GM23338 (cell line): ENCODE results near the gene LHB. TPM values are rescaled to one million over a fixed set of nuclear protein-coding genes. Genes with fewer than 3 reads are reported as not detected.
A peak's percentile ranks its signal among the peaks of the same experiment; 100 is the strongest.

Experiments
- ATAC-seq: fragments of 200-7000 bp; cut with Tn5 transposase; 3 replicates; pipeline ENCODE4 v1.9.1; 2020
- DNase-seq: peaks from one replicate; pipeline ENCODE4 v3.0.0-alpha.2; 2015; ENCODE audit warnings: low spot score
- H2AFZ ChIP-seq: fragments of 200-600 bp; sonication (generic); 2 replicates; pipeline ENCODE4 v1.8.0; 2016; ENCODE audit warnings: antibody characterized with exemption, mild to moderate bottlenecking, moderate library complexity
- H3F3A ChIP-seq: fragments of 200-600 bp; sonication (generic); replicated peaks from 2 replicates; pipeline ENCODE4 v1.8.0; 2017; ENCODE audit warnings: antibody characterized with exemption, mixed run types, low read depth
- H3K27ac ChIP-seq: fragments of 200-600 bp; sonication (generic); 2 replicates; pipeline ENCODE4 v1.6.1; 2016; ENCODE audit warnings: low read depth
- H3K27me3 ChIP-seq: fragments of 200-600 bp; sonication (generic); 2 replicates; pipeline ENCODE4 v1.8.0; 2016; ENCODE audit warnings: mild to moderate bottlenecking, mixed run types, moderate library complexity; ENCODE audit not compliant: insufficient read depth
- H3K36me3 ChIP-seq: fragments of 200-600 bp; sonication (generic); 2 replicates; pipeline ENCODE4 v1.8.0; 2016; ENCODE audit warnings: mild to moderate bottlenecking; ENCODE audit not compliant: insufficient read depth
- H3K4me1 ChIP-seq: fragments of 200-600 bp; sonication (generic); 2 replicates; pipeline ENCODE4 v1.8.0; 2016; ENCODE audit warnings: mild to moderate bottlenecking, moderate library complexity; ENCODE audit not compliant: insufficient read depth
- H3K4me2 ChIP-seq: fragments of 200-600 bp; sonication (generic); 2 replicates; pipeline ENCODE4 v1.7.1; 2017; ENCODE audit warnings: mixed run types
- H3K4me3 ChIP-seq: fragments of 200-600 bp; sonication (generic); 2 replicates; pipeline ENCODE4 v1.6.1; 2016; ENCODE audit warnings: mixed run types
- H3K79me2 ChIP-seq: fragments of 200-600 bp; sonication (generic); replicated peaks from 2 replicates; pipeline ENCODE4 v1.8.0; 2017; ENCODE audit warnings: mild to moderate bottlenecking; ENCODE audit not compliant: insufficient read depth
- H3K9me2 ChIP-seq: fragments of 200-600 bp; sonication (generic); 2 replicates; pipeline ENCODE4 v1.8.0; 2017; ENCODE audit not compliant: insufficient read depth
- H4K20me1 ChIP-seq: fragments of 200-600 bp; sonication (generic); replicated peaks from 2 replicates; pipeline ENCODE4 v1.8.0; 2017; ENCODE audit warnings: mild to moderate bottlenecking; ENCODE audit not compliant: insufficient read depth
- H3K27ac Mint-ChIP-seq: 2 replicates; pipeline ENCODE4 v1.8.0; 2020; ENCODE audit warnings: inconsistent platforms, mild to moderate bottlenecking, moderate library complexity, mixed read lengths
- H3K27me3 Mint-ChIP-seq: 3 replicates; pipeline ENCODE4 v1.8.0; 2022; ENCODE audit warnings: low read depth, mild to moderate bottlenecking, moderate library complexity, mixed read lengths, inconsistent platforms; ENCODE audit not compliant: insufficient read depth, poor library complexity
- H3K36me3 Mint-ChIP-seq: 3 replicates; pipeline ENCODE4 v1.8.0; 2021; ENCODE audit warnings: low read depth, mild to moderate bottlenecking, inconsistent platforms, moderate library complexity, mixed read lengths
- H3K4me1 Mint-ChIP-seq: 3 replicates; pipeline ENCODE4 v1.8.0; 2020; ENCODE audit warnings: mild to moderate bottlenecking, inconsistent platforms, mixed read lengths
- H3K4me3 Mint-ChIP-seq: 3 replicates; pipeline ENCODE4 v1.8.0; 2021; ENCODE audit warnings: moderate library complexity, mild to moderate bottlenecking, inconsistent platforms, mixed read lengths
- H3K9me3 Mint-ChIP-seq: 3 replicates; pipeline ENCODE4 v1.8.0; 2020; ENCODE audit warnings: moderate library complexity, mild to moderate bottlenecking, inconsistent platforms, mixed read lengths
- CREB1 ChIP-seq: fragments of 250-450 bp; sonication (Bioruptor Pico); IDR thresholded peaks from 2 replicates; pipeline ENCODE4 v1.5.0; 2020; ENCODE audit warnings: low read depth, mild to moderate bottlenecking, moderate library complexity
- EZH2phosphoT487 ChIP-seq: fragments of 200-600 bp; sonication (generic); IDR thresholded peaks from one replicate; pipeline ENCODE4 v1.8.1; 2018; ENCODE audit warnings: antibody characterized with exemption; ENCODE audit not compliant: unreplicated experiment
- NANOG ChIP-seq: IDR thresholded peaks from 2 replicates; pipeline ENCODE4 v1.6.1; 2016; ENCODE audit warnings: antibody characterized with exemption, borderline replicate concordance
- REST ChIP-seq: IDR thresholded peaks from one replicate; pipeline ENCODE4 v1.6.1; 2018; ENCODE audit warnings: antibody characterized with exemption; ENCODE audit not compliant: unreplicated experiment
- STAT1 ChIP-seq: IDR thresholded peaks from one replicate; pipeline ENCODE4 v1.6.1; 2016; ENCODE audit warnings: antibody characterized with exemption; ENCODE audit not compliant: unreplicated experiment
- polyA plus RNA-seq: library from polyadenylated mRNA; unstranded; fragments of >200 nt; fragmentation: Nextera tagmentation; extraction: Ambion mirVana; gene quantifications from 2 replicates; pipeline ENCODE4 v1.2.1, GENCODE V29; 2016
- total RNA-seq: library from RNA; depleted of rRNA; stranded (reverse); fragments of >200 nt; shearing (Covaris generic); gene quantifications from 2 replicates; pipeline ENCODE4 v1.2.3, GENCODE V29; 2014
- TF ChIP-seq, protein P1 (sequence below), 2 experiments: fragments of 200-600 bp in 1 of 2; sonication (generic) in 1 of 2; conservative IDR thresholded peaks; 2 replicates each; pipeline versions ENCODE4 v1.5.1 to v1.6.1; 2016 to 2017; ENCODE audit warnings: antibody characterized with exemption in 2 of 2, low read depth in 2 of 2, mild to moderate bottlenecking in 2 of 2, moderate library complexity in 1 of 2
- TF ChIP-seq, protein P2 (sequence below): IDR thresholded peaks from 2 replicates; pipeline ENCODE4 v1.6.1; 2016; ENCODE audit warnings: antibody characterized with exemption

Gene LHB
- total and polyA plus RNA-seq, 2 experiments from 2014 or later, result 0.76 TPM; not detected in 1

DNA sequence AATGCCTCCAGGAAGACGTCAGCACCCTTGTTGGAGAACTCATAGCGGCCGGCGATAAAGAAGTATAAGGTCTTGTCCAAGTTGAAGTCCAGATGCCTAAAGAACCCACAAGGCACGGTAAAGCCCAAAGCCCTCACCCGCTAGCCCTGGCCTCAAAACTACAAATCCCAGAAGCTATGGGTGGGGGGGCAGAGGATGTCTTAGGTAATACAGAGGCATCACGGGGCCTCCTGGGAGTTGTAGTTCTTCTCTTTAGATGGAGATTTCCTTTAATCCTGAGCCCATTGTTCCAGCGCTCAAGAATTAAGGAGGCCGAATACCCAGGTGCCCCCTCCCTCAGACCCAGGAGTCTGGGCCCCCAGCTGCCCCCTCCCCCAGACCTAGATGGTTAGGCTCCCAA is 34.6 kb downstream of the LHB start:
- no peak overlapping the region for H2AFZ ChIP-seq
- Mint-ChIP-seq H3K27ac (no peak overlapping the region), H3K4me1 (no peaks in the 10 kb centered on the region), H3K36me3 (peaks cover 63% of the 10 kb centered on the region), H3K4me3 (no peak overlapping the region), H3K27me3 (peaks cover 2% of the 10 kb centered on the region), H3K9me3 (no peaks in the 10 kb centered on the region)
- no peak overlapping the region for H3K4me3 ChIP-seq
- ATAC-seq (peak; percentile 62), DNase-seq (peak; percentile 78)
- no peak overlapping the region for H3K4me2 ChIP-seq
- H3K27me3 ChIP-seq, result no peaks in the 10 kb centered on the region
- H3K79me2 ChIP-seq, result no peaks in the 10 kb centered on the region
- peaks cover 8% of the 10 kb centered on the region for H4K20me1 ChIP-seq
- no peaks in the 10 kb centered on the region for H3K4me1 ChIP-seq
- no peaks in the 10 kb centered on the region for H3K9me2 ChIP-seq
- H3F3A ChIP-seq, result 0 out of 2 replicates have a peak, but pooled peaks cover 4% of the 10 kb centered on the region
- H3K36me3 ChIP-seq, result peaks cover 4% of the 10 kb centered on the region; the same call in 1 of the 2 replicates
- TF ChIP-seq REST, result no peak
- TF ChIP-seq EZH2phosphoT487, result no peak
- TF ChIP-seq, protein P1, sequence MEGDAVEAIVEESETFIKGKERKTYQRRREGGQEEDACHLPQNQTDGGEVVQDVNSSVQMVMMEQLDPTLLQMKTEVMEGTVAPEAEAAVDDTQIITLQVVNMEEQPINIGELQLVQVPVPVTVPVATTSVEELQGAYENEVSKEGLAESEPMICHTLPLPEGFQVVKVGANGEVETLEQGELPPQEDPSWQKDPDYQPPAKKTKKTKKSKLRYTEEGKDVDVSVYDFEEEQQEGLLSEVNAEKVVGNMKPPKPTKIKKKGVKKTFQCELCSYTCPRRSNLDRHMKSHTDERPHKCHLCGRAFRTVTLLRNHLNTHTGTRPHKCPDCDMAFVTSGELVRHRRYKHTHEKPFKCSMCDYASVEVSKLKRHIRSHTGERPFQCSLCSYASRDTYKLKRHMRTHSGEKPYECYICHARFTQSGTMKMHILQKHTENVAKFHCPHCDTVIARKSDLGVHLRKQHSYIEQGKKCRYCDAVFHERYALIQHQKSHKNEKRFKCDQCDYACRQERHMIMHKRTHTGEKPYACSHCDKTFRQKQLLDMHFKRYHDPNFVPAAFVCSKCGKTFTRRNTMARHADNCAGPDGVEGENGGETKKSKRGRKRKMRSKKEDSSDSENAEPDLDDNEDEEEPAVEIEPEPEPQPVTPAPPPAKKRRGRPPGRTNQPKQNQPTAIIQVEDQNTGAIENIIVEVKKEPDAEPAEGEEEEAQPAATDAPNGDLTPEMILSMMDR (conservative IDR thresholded peaks at IDR 0.05; ENCODE audit: low read depth in 2 of 2), result no peak
- no peak for TF ChIP-seq STAT1
- peak; percentile 70; the same call in 1 of the 2 replicates for TF ChIP-seq CREB1
- TF ChIP-seq, protein P2, sequence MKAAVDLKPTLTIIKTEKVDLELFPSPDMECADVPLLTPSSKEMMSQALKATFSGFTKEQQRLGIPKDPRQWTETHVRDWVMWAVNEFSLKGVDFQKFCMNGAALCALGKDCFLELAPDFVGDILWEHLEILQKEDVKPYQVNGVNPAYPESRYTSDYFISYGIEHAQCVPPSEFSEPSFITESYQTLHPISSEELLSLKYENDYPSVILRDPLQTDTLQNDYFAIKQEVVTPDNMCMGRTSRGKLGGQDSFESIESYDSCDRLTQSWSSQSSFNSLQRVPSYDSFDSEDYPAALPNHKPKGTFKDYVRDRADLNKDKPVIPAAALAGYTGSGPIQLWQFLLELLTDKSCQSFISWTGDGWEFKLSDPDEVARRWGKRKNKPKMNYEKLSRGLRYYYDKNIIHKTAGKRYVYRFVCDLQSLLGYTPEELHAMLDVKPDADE, result peak; percentile 96
- H3K27ac ChIP-seq, result no peak overlapping the region

DNA sequence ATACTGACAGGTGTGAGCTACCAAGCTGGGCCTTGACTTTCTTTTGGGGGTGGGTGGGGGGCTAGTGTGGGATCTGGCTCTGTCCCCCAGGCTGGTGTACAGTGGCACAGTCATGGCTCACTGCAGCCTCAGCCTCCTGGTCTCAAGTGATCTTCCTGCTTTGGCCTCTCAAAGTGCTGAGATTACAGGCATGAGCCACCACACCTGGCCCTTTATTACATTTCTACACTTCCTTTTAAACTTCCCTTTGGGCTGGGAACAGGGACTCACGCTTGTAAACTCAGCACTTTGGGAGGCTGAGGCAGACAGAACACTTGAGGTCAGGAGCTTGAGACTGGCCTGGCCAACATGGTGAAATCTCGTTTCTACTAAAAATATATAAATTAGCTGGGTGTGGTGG is 39.8 kb downstream of the LHB start:
- Histone ChIP-seq H3K36me3 (peaks cover 4% of the 10 kb centered on the region; the same call in 1 of the 2 replicates), H3K27ac (no peak overlapping the region), H2AFZ (no peak overlapping the region), H3K9me2 (no peaks in the 10 kb centered on the region), H3K4me2 (no peak overlapping the region), H3F3A (0 out of 2 replicates have a peak, but pooled peaks cover 2% of the 10 kb centered on the region), H4K20me1 (no peaks in the 10 kb centered on the region), H3K4me1 (no peaks in the 10 kb centered on the region), H3K79me2 (no peaks in the 10 kb centered on the region), H3K27me3 (no peaks in the 10 kb centered on the region), H3K4me3 (no peak overlapping the region)
- Mint-ChIP-seq H3K4me3 (no peak overlapping the region), H3K36me3 (peaks cover 41% of the 10 kb centered on the region), H3K4me1 (no peaks in the 10 kb centered on the region), H3K27me3 (peaks cover 7% of the 10 kb centered on the region), H3K9me3 (no peaks in the 10 kb centered on the region), H3K27ac (no peak overlapping the region)
- no peak for ATAC-seq
- no peak for DNase-seq
- TF ChIP-seq REST, result no peak
- TF ChIP-seq NANOG, result no peak
